Panc1 (cell line): Measurements from ENCODE around the gene AFG1L.
A peak's percentile ranks its signal among the peaks of the same experiment; 100 is the strongest.

Experiments used
- CTCF ChIP-seq: fragments of 450-650 bp; IDR thresholded peaks from 2 replicates; pipeline ENCODE4 v1.5.1; 2017; ENCODE audit warnings: mild to moderate bottlenecking
- REST ChIP-seq, 2 experiments: IDR thresholded peaks; 2 replicates each; pipeline ENCODE4 v1.6.1; 2011 to 2012; ENCODE audit warnings: low read depth in 2 of 2, control low read depth in 1 of 2, low read length in 1 of 2, mild to moderate bottlenecking in 1 of 2, moderate library complexity in 1 of 2; ENCODE audit not compliant: insufficient read depth in 1 of 2
- TCF7L2 ChIP-seq: IDR thresholded peaks from 2 replicates; pipeline ENCODE4 v1.6.1; 2011; ENCODE audit warnings: mild to moderate bottlenecking, low read depth, low read length, inconsistent platforms

- 0 out of 2 replicates have a peak, but pooled peaks have one; percentile 15 for TF ChIP-seq CTCF
- no peak for TF ChIP-seq TCF7L2
- no peak for TF ChIP-seq REST (IDR thresholded peaks at IDR 0.05; ENCODE audit: insufficient read depth in 1 of 2, low read depth in 2 of 2, low read length in 1 of 2)
These were observed 158.8 kb downstream of the AFG1L start for GRCh38 chr6:108453601-108454185.
